GM19043 (cell line): ENCODE measurements around the gene ADAMTS2.
"Not testable (repeated sequence)": the region's sequence is repeated elsewhere in the genome, so short reads cannot be mapped to it uniquely, and the experiment has no call there.

Experiments
- ATAC-seq: cut with Tn5 transposase; IDR thresholded peaks from one replicate; pipeline ENCODE4 v1.9.1; 2021; ENCODE audit warnings: low read depth; ENCODE audit not compliant: unreplicated experiment

The ADAMTS2 gene

GRCh38 chr5:179223528-179223927 lies 121.7 kb downstream of the ADAMTS2 start:
- no peak for ATAC-seq

DNA sequence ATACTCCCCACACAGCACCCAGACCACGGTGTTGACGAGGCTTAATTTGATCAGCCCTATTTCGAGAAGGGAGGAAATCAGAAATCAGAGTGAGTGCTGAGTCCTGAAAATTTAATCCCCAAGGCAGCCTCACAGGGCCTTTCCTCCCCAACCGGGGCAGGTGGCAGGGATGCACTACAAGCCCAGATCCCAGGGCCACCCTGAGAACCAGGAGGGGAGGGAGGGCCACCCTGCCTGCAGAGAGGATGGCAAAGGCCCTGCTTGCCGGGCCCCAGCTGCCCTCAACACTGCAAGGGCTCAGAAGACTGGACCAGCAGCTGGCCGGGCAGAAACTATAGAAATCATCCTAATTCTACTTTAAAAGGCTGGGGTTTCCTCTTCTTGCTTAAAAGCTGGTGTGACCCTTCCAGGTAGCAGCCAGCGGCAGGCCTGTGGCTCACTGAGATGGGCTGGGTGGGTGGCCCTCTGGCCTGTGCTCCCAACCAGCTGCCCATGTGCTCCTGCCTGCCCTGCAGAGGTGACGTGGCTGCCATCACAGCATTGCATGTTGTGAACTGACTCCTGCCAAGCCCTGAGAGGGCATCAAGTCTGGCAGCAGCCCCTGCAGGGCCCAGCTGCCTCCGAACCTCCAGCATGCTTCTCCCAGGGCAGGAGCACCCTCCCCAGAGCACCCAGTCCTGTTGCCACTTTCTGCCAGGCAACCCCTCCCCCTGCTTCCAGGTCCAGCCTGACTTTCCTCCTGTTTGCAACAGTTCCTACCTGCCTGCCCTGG lies 122.8 kb downstream of the ADAMTS2 start:
- ATAC-seq: no peak

- no peak for ATAC-seq
These were observed 123.4 kb downstream of the ADAMTS2 start for GRCh38 chr5:179221877-179222220.

DNA sequence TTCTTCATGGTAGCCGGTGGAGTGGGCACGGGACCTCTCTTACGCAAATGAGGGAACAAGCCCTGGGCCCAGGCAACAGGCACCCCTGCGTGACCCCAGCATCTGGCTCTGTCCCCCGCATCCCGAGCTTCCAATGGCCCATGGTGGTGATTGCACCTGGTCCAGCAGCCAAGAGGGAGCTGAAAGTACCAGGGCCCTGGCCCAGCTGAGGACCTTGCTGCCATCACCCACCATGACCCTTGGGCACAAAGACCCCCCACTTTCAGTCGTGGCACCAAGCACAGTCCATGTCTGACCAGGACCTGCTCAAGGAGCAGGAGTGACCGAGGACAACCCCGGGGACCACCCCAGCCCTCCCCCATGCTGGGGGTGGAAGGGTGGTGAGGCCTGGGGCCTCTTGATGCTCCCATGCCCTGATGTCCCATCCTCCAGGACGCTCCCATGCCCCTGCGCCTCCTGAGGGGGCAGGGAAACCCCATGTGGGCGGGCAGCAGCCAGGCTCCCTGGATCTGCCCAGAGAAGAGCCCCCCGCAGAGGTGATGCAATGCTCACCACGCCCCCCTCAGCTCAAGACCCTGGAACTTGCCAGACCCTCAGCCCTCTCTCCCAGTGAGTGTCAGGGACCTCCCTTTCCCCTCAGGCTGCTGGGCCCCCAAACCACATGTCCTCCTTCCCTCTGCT lies 123.9 kb downstream of the ADAMTS2 start:
- no peak for ATAC-seq

GRCh38 chr5:179220716-179221115 lies 124.5 kb downstream of the ADAMTS2 start:
- no peak for ATAC-seq

GRCh38 chr5:179219661-179220620 lies 125.3 kb downstream of the ADAMTS2 start:
- ATAC-seq: no peak

- ATAC-seq: no peak
These were observed 126.3 kb downstream of the ADAMTS2 start for GRCh38 chr5:179218943-179219330.

- no peak for ATAC-seq
These were observed 127.0 kb downstream of the ADAMTS2 start for GRCh38 chr5:179217956-179218942.

GRCh38 chr5:179217356-179217755 lies 127.9 kb downstream of the ADAMTS2 start:
- no peak for ATAC-seq

DNA sequence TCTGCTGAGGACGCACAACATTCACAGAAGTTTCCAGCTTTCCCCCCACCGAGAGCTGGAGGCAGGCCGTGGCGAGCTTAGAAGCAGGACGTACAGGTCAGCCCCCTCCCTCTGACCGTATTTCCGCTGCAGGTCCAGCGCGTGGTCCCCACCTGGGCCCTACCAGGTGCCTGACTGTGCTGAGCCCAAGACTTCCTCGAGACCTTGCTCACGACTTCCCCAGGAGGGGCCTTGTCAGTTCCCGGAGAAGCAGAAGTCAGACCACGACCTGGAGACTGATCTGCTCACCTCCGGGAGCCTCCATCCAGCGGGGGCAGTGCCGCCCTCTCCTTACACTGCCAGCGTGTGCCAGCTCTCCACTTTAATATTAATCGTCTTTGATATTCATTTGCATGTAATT lies 128.9 kb downstream of the ADAMTS2 start:
- not testable (repeated sequence) for ATAC-seq

DNA sequence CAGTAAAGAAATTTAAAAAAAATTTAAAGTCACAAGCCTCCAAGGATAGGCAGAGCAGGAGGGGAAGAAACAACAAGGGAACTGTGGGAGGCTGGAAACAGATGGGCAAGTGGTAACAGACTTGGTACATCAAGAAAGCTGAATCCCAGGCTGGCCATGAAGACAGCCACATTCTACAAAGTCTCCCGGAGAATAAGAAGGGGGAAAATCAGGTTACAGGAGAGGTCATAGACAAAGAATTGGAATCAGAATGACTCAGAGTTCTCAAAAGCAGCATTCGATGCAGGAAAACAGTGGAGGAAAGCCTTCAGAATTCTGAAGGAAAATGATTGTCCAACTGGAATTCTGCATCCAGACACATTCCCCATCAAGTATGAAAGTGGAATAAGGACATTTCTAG lies 129.7 kb downstream of the ADAMTS2 start:
- no peak for ATAC-seq

DNA sequence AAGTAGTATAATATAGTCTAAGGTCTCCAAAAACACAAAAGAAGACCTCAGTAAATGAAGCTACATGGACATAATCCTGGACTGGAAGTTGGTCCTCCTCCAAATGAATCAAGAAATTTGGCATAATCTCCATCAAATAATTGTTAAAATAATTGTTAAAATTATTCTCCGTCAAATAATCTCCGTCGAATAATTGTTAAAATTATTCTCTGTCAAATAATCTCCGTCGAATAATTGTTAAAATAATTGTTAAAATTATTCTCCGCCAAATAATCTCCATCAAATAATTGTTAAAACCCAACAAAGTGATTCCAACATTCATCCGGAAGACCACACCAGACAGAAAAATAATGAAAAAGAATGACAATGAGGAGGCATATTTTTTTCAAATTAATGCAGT lies 130.6 kb downstream of the ADAMTS2 start:
- ATAC-seq: no peak

DNA sequence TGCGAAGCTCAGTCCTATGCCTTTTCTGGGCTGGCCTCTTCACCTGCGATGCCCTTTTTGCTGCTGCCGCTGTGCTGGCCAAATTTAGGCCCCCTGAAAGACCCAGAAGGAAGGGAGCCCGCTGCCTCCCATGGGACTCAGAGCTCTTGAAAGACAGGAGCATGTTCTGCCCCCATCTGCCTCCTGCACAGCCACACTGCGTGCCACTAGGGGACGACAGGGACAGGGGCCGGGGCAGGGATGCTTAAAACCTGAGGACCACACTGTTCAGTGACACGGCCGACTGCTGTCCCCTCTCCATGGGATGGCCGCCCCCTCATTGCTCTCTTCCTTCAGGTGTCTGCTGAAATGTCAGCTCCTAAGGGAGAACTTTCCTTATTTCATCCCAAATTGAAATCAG lies 132.4 kb downstream of the ADAMTS2 start:
- no peak for ATAC-seq

GRCh38 chr5:179211631-179212030 lies 133.6 kb downstream of the ADAMTS2 start:
- ATAC-seq: no peak

DNA sequence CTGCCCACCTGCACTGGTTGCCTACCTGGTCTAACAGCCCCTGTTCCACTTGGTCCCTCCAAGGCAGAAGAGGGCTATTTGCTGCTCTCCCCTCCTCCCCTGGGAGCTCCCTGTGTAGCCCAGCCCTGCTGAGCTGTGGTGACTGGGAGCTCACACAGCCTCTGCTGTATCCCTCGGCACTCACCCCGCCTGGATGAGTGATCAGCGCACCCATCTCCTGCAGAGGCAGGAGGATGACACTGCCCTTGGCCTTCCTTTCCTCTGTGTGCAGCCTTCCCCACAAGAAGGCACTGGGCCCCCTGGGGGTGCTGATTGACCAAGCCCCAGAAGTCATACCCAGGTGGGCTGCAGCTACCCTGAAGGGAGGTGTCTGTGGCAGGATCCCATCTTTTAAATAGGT lies 134.2 kb downstream of the ADAMTS2 start:
- no peak for ATAC-seq

DNA sequence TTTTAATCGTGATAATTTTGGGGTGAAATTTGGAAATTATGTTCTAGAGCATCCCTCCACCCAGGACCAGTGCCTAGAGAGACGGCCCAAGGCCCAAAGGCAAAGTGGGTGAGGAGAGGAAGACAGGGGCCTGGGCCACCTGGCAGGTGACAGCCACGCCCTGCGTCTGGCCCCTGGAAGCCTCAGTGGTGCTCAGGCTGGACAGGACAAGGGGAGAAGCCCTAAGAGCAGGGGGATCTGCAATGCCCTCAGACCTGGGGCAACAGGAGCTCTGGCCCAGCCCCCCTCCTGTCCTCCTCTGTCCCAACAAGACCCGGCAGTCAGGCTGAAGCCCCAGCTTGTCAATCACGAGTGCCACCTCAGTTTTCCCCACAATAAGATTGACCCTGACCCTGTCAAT lies 134.8 kb downstream of the ADAMTS2 start:
- ATAC-seq: no peak

DNA sequence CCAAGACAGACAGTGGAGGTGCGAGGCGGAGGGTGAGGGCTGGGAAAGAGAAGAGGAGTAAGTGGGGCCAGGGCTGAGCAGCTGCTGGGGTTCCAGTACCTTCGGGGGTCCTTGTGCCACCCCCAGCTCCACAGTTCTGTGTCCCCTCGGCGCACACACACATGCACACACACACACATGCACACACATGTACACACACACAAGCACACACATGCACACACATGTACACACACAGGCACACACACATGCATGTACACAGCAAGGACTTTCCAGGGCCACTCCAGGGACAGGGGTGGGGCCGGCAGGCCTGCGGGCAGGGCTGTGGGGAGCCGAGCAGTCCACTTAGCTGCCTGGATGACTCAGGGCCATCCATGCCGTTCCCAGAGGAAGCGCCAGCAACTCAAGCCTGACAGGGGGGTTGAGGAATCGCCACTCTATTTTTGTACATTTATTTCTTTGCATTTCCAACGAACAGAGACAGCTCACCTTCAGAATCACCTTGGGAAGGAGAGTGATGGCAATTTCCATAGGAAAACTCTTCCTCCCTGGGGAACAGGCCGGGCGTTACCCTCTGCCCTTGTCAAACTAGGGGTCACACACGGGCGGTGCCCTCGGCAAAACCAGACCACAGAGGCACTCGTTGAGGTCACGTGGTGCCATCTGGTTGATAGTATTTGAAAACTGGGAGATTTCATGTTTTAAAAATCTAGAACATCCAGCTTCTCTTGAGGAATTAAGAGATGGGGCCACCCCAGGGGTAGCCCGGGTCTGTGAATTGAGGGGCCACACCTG lies 135.7 kb downstream of the ADAMTS2 start:
- no peak for ATAC-seq

DNA sequence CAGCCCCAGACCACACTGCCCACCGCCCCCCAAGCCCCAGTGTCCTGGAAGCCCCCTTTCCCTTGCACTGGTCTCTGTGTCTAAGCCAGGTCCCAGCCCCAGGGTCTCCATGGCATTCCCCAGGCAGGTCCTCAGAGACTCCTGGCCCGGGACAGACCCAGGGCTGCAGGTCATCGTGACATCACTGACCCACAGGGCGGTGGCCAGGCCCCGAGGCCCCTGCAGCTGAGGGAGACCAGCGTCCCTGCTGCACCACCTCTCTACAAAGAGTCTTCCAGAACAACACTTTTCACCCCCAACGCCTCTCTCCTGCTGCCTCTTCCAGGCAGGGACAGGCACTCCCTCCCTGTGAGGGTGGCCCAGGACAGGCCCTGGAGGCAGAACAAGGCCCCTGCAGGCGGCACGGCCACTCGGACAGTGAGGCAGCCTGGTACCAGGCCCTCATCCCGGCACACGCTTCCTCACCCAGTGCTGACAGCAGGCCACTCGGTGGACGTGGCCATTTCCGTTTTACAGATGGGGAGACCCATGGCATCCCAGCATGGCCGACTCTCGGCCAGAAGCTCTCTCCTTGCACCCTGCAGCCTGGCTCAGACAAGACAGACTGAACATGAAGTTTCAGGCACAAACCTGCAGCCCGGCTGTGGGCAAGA lies 136.4 kb downstream of the ADAMTS2 start:
- ATAC-seq: no peak
